CD14-positive monocyte (primary cell): ENCODE measurements around the gene ACSS1. TPM values are rescaled to one million over a fixed set of nuclear protein-coding genes. Genes with fewer than 3 reads are reported as not detected.

Experiments used
- DNase-seq, 3 donors: peaks; one replicate each; pipeline ENCODE4 v3.0.0-alpha.2; 2011 to 2022
- H2AFZ ChIP-seq: 2 replicates; pipeline ENCODE4 v1.6.0; 2012; ENCODE audit warnings: mild to moderate bottlenecking, low read depth, low read length, inconsistent platforms; ENCODE audit not compliant: insufficient read depth, poor library complexity, severe bottlenecking
- H3K27ac ChIP-seq, 2 donors: 1 replicate in 1 of 2; 2 replicates in 1 of 2; pipeline ENCODE4 v1.5.1; 2012 to 2013; ENCODE audit warnings: low read length in 2 of 2, control low read depth in 1 of 2, inconsistent platforms in 1 of 2, low read depth in 1 of 2, mild to moderate bottlenecking in 1 of 2
- H3K27me3 ChIP-seq, 2 donors: one replicate each; pipeline versions ENCODE4 v1.6.0 to v1.6.1; 2011 to 2013; ENCODE audit warnings: low read length in 2 of 2; ENCODE audit not compliant: control insufficient read depth in 2 of 2, insufficient read depth in 2 of 2
- H3K36me3 ChIP-seq, 2 donors: replicated peaks in 1 of 2; 1 replicate in 1 of 2; 2 replicates in 1 of 2; pipeline versions ENCODE4 v1.5.1 to v1.6.1; 2012 to 2013; ENCODE audit warnings: low read length in 2 of 2, control low read depth in 1 of 2, inconsistent platforms in 1 of 2, mild to moderate bottlenecking in 1 of 2; ENCODE audit not compliant: insufficient read depth in 2 of 2, control insufficient read depth in 1 of 2
- H3K4me1 ChIP-seq, 2 donors: 1 replicate in 1 of 2; 2 replicates in 1 of 2; pipeline versions ENCODE4 v1.5.1 to v1.6.1; 2012 to 2013; ENCODE audit warnings: low read length in 2 of 2, control low read depth in 1 of 2, inconsistent platforms in 1 of 2, mild to moderate bottlenecking in 1 of 2, moderate library complexity in 1 of 2; ENCODE audit not compliant: insufficient read depth in 2 of 2, control insufficient read depth in 1 of 2
- H3K4me2 ChIP-seq: replicated peaks from 2 replicates; pipeline ENCODE3; 2012; ENCODE audit warnings: low read length, moderate library complexity, mild to moderate bottlenecking; ENCODE audit not compliant: poor library complexity, severe bottlenecking; ENCODE audit errors: extremely low read depth
- H3K4me3 ChIP-seq, 3 experiments: fragments of 200-600 bp in 1 of 3; sonication (generic) in 1 of 3; replicated peaks in 1 of 3; 1 replicate in 2 of 3; 2 replicates in 1 of 3; pipeline ENCODE4 v1.5.1; 2011 to 2013; ENCODE audit warnings: low read length in 3 of 3, mild to moderate bottlenecking in 3 of 3, control low read depth in 2 of 3, low read depth in 2 of 3, inconsistent platforms in 1 of 3, moderate library complexity in 1 of 3
- H3K79me2 ChIP-seq: 2 replicates; pipeline ENCODE4 v1.6.0; 2012; ENCODE audit warnings: mild to moderate bottlenecking, control low read depth, inconsistent platforms, low read length, moderate library complexity; ENCODE audit not compliant: insufficient read depth
- H3K9ac ChIP-seq: 2 replicates; pipeline ENCODE4 v1.6.0; 2017; ENCODE audit warnings: low read length, mild to moderate bottlenecking; ENCODE audit not compliant: insufficient read depth, poor library complexity, severe bottlenecking
- H3K9me3 ChIP-seq, 2 donors: replicated peaks in 1 of 2; 1 replicate in 1 of 2; 2 replicates in 1 of 2; pipeline versions ENCODE4 v1.5.1 to v1.6.1; 2012 to 2013; ENCODE audit warnings: low read length in 2 of 2, control low read depth in 1 of 2; ENCODE audit not compliant: control insufficient read depth in 1 of 2, insufficient read depth in 1 of 2
- H4K20me1 ChIP-seq: 2 replicates; pipeline ENCODE4 v1.6.0; 2012; ENCODE audit warnings: mild to moderate bottlenecking, low read length, control low read depth, moderate library complexity; ENCODE audit not compliant: insufficient read depth
- H3K27ac Mint-ChIP-seq, 7 donors: one replicate each; pipeline ENCODE4 v1.8.0; 2020; ENCODE audit warnings: mild to moderate bottlenecking in 7 of 7, mixed read lengths in 7 of 7, moderate library complexity in 6 of 7, inconsistent platforms in 2 of 7
- H3K27me3 Mint-ChIP-seq, 3 donors: one replicate each; pipeline ENCODE4 v1.8.0; 2021 to 2022; ENCODE audit warnings: low read depth in 3 of 3, mild to moderate bottlenecking in 3 of 3, mixed read lengths in 3 of 3, moderate library complexity in 3 of 3, inconsistent platforms in 1 of 3
- H3K36me3 Mint-ChIP-seq, 2 donors: one replicate each; pipeline ENCODE4 v1.8.0; 2020; ENCODE audit warnings: mixed read lengths in 2 of 2, inconsistent platforms in 1 of 2, mild to moderate bottlenecking in 1 of 2
- H3K4me1 Mint-ChIP-seq: one replicate; pipeline ENCODE4 v1.8.0; 2020; ENCODE audit warnings: mild to moderate bottlenecking, mixed read lengths
- H3K4me3 Mint-ChIP-seq, 2 donors: one replicate each; pipeline ENCODE4 v1.8.0; 2020; ENCODE audit warnings: mild to moderate bottlenecking in 2 of 2, mixed read lengths in 2 of 2, moderate library complexity in 1 of 2
- H3K9me3 Mint-ChIP-seq, 7 donors: one replicate each; pipeline ENCODE4 v1.8.0; 2020 to 2022; ENCODE audit warnings: mixed read lengths in 7 of 7, mild to moderate bottlenecking in 6 of 7, moderate library complexity in 6 of 7, inconsistent platforms in 2 of 7
- CTCF ChIP-seq: fragments of 200-600 bp; IDR thresholded peaks from one replicate; pipeline ENCODE4 v1.8.0; 2022; ENCODE audit warnings: antibody characterized with exemption, mild to moderate bottlenecking
- whole genome bisulfite sequencing: methylation state at CpG from one replicate; pipeline ENCODE4 v1.1.5; 2013; ENCODE audit warnings: missing lambda C conversion rate; ENCODE audit not compliant: insufficient coverage; 5-methylcytosine and 5-hydroxymethylcytosine counted together
- intact Hi-C, 2 donors: fragments of 100-400 bp; cut with micrococcal nuclease; formaldehyde crosslinking; loops; one replicate each; pipeline versions ENCODE4 v1.15.0 to v1.15.1; 2023
- polyA plus RNA-seq, 3 donors: library from polyadenylated mRNA; depleted of rRNA in 1 of 3; unstranded in 2 of 3; stranded (reverse) in 1 of 3; fragments of 300-500 nt in 2 of 3; fragments of >200 nt in 1 of 3; fragmentation: Illumina TruSeq in 2 of 3; gene quantifications; 1 replicate in 2 of 3; 2 replicates in 1 of 3; pipeline ENCODE4 v1.2.3, GENCODE V29; 2012 to 2021

ACSS1 gene
- polyA plus RNA-seq, 3 donors = 26.6 to 32.0 (median 27.6) TPM

DNA sequence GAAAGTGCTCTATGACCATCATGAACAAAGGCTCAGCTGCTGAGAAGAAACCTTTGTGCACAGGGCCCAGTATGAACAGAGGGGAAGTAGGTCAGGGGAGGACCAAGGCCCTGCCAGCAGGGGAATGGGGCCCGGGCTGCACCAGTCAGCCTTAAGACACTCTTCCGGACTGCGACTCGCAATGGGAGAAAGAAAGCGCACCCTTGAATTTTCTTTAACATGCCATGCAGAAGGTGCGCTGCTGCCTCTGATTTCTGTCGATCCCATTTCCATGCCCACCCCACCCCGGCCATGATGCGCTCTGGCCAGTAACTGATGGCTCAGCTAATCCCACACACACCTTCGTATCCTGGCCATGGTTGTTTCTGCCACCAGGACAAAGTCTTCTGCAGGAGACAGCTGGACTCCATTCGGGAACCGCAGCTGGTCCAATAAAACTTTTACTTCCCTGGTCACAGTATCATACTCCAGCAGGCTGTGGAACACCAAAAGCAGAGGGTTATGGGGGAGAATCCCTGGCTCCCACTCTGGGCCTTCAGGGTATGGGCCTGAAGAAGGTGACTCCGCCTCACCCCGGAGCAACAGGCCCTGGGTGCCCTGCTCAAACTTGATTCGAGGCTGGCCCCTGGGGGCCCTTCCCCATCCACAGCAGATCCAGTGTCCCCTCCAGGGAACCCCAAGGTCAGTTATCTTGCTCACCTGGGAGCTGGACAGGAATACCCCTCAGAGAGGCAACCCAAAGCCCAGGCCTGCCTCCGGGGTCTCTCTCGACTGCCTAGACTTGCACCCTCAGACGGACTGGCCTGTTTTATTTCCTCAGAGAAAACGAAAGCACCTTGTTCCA, 88.5 kb downstream of the ACSS1 start:
- intact Hi-C loops = no loop called here
- Histone ChIP-seq H3K4me1 (peaks cover 30 to 36% of the 10 kb centered on the region in 2 donors), H3K4me2 (no peak overlapping the region), H3K9me3 (no peaks in the 10 kb centered on the region), H3K4me3 (no peak overlapping the region), H3K9ac (no peak overlapping the region), H3K27me3 (no peaks in the 10 kb centered on the region), H4K20me1 (no peaks in the 10 kb centered on the region), H3K79me2 (peaks cover 6% of the 10 kb centered on the region), H2AFZ (no peak overlapping the region), H3K27ac (peak overlapping the region in 1 of 2 donors; percentile 78), H3K36me3 (peaks cover 74 to 88% of the 10 kb centered on the region in 2 donors)
- Mint-ChIP-seq H3K9me3 (no peaks in the 10 kb centered on the region), H3K27me3 (peaks cover 0 to 6% (median 0%) of the 10 kb centered on the region in 3 donors), H3K4me3 (no peak overlapping the region), H3K36me3 (peaks cover 77 to 88% of the 10 kb centered on the region in 2 donors), H3K4me1 (peaks cover 28% of the 10 kb centered on the region), H3K27ac (peak overlapping the region in 6 of 7 donors; percentile 19 to 84 (median 74))
- WGBS = 94% methylated on average over 13 of the region's 19 CpGs
- TF ChIP-seq CTCF = no peak
- no peak for DNase-seq

DNA sequence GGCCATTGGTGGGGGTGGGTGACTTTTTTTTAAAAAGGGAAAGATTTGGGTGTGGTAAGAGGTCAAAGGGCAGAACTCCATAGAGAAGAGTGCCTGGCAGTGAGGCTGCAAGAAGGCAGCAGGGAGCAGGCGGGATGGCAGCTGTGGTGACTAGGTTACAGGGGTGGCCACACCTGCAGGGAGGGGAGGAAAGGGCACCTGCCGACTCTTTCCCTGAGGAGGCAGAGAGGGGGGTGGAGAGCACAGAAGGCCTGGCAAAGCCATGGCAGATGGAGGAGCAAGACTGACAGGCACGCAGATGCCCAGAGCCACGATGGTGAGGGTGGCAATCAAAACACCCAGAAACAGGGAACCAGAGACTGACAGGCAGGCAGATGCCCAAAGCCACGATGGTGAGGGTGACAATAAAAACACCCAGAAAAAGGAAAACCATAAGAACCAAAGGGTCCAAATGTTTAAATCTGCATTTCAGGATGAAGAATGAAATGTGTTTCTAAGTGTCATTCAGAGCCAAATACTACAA, 89.6 kb downstream of the ACSS1 start:
- DNase-seq = no peak
- Histone ChIP-seq H2AFZ (no peak overlapping the region), H3K27me3 (no peaks in the 10 kb centered on the region), H3K27ac (peak overlapping the region in 1 of 2 donors; percentile 14), H3K9ac (no peak overlapping the region), H3K4me3 (no peak overlapping the region), H3K9me3 (no peaks in the 10 kb centered on the region), H4K20me1 (no peaks in the 10 kb centered on the region), H3K4me1 (peaks cover 30 to 36% of the 10 kb centered on the region in 2 donors), H3K4me2 (no peak overlapping the region), H3K36me3 (peaks cover 80 to 90% of the 10 kb centered on the region in 2 donors), H3K79me2 (no peaks in the 10 kb centered on the region)
- no peak for TF ChIP-seq CTCF
- Mint-ChIP-seq H3K36me3 (peaks cover 79 to 93% of the 10 kb centered on the region in 2 donors), H3K27me3 (peaks cover 0 to 6% (median 0%) of the 10 kb centered on the region in 3 donors), H3K9me3 (no peaks in the 10 kb centered on the region), H3K4me1 (peaks cover 28% of the 10 kb centered on the region), H3K27ac (peak overlapping the region in 2 of 7 donors; percentile 65 to 69), H3K4me3 (no peak overlapping the region)
- intact Hi-C loops = no loop called here
- 90% methylated on average over 3 of the region's 5 CpGs for WGBS
